K562 (cell line): ENCODE measurements around the gene VGLL4. TPM values are rescaled to one million over a fixed set of nuclear protein-coding genes. Genes with fewer than 3 reads are reported as not detected.

Experiments
- ATAC-seq: fragments of 200-7000 bp; cut with Tn5 transposase; 3 replicates; pipeline ENCODE4 v1.9.1; 2020; ENCODE audit warnings: moderate library complexity
- BruUV-seq: library from RNA; stranded (reverse); fragments of 400-500 nt; replicated peaks from 2 replicates; lab custom pipeline; 2021; lab: Mats Ljungman, UMichigan
- CTCF ChIA-PET: fragments of 300-600 bp; formaldehyde crosslinking; extraction: SDS; loops from one replicate; lab custom pipeline; 2021; ENCODE audit warnings: low intra/inter-chr PET ratio; lab: Yijun Ruan, JAX
- POLR2A ChIA-PET: fragments of 300-600, 350-650 bp; sonication (Branson Sonifier 250); formaldehyde crosslinking; extraction: SDS; loops from one replicate; lab custom pipeline; 2021; ENCODE audit warnings: antibody characterized with exemption, inconsistent platforms; lab: Yijun Ruan, JAX
- DNase-seq, 4 experiments: peaks; one replicate each; pipeline versions ENCODE4 v3.0.0 to v3.0.0-alpha.2; 2011 to 2018; ENCODE audit warnings: low spot score in 3 of 4, mixed read lengths in 3 of 4; ENCODE audit errors: extremely low read depth in 1 of 4
- FAIRE-seq: peaks from 2 replicates; lab custom pipeline; 2011; peaks lifted over from hg19 to GRCh38; lab: Jason Lieb, UNC
- H2AFZ ChIP-seq: 2 replicates; pipeline ENCODE4 v1.6.0; 2011; ENCODE audit warnings: low read depth, low read length, control low read depth, inconsistent platforms
- H3K27ac ChIP-seq: fragments of 200-600 bp; 3 replicates; pipeline ENCODE4 v1.8.0; 2011; ENCODE audit warnings: low read depth, mild to moderate bottlenecking, control low read depth, inconsistent platforms, low read length, moderate library complexity, mixed read lengths; ENCODE audit errors: extremely low read depth
- H3K27me3 ChIP-seq, 2 experiments: fragments of 300-600 bp in 1 of 2; 2 replicates in 1 of 2; 3 replicates in 1 of 2; pipeline versions ENCODE4 v1.6.0 to v1.8.0; 2011; ENCODE audit warnings: inconsistent platforms in 2 of 2, low read length in 2 of 2, mild to moderate bottlenecking in 1 of 2, mixed read lengths in 1 of 2, moderate library complexity in 1 of 2; ENCODE audit not compliant: control insufficient read depth in 2 of 2, insufficient read depth in 2 of 2
- H3K36me3 ChIP-seq: fragments of 300-600 bp; 3 replicates; pipeline ENCODE4 v1.8.0; 2011; ENCODE audit warnings: mild to moderate bottlenecking, low read length, inconsistent platforms; ENCODE audit not compliant: control insufficient read depth, insufficient read depth
- H3K4me1 ChIP-seq, 2 experiments: fragments of 200-600 bp in 1 of 2; replicated peaks in 1 of 2; 2 replicates in 1 of 2; 3 replicates in 1 of 2; pipeline versions ENCODE4 v1.5.1 to v1.8.0; 2011; ENCODE audit warnings: inconsistent platforms in 2 of 2, low read length in 2 of 2, mild to moderate bottlenecking in 1 of 2, mixed read lengths in 1 of 2, moderate library complexity in 1 of 2; ENCODE audit not compliant: control insufficient read depth in 2 of 2, insufficient read depth in 2 of 2
- H3K4me2 ChIP-seq: 2 replicates; pipeline ENCODE4 v1.6.1; 2011; ENCODE audit warnings: low read length, control low read depth, inconsistent platforms, mixed read lengths; ENCODE audit not compliant: insufficient read depth
- H3K4me3 ChIP-seq: fragments of 200-600 bp; sonication (generic), shearing (Covaris generic); 2 replicates; pipeline ENCODE4 v1.5.1; 2016; ENCODE audit warnings: control low read depth, inconsistent platforms
- H3K79me2 ChIP-seq: fragments of 200-600 bp; 3 replicates; pipeline ENCODE4 v1.8.0; 2011; ENCODE audit warnings: low read length, inconsistent platforms; ENCODE audit not compliant: control insufficient read depth, insufficient read depth
- H3K9ac ChIP-seq, 2 experiments: 2 replicates each; pipeline versions ENCODE4 v1.6.0 to v1.6.1; 2011; ENCODE audit warnings: low read depth in 2 of 2, low read length in 2 of 2, control low read depth in 1 of 2, inconsistent platforms in 1 of 2, mild to moderate bottlenecking in 1 of 2, mixed read lengths in 1 of 2; ENCODE audit not compliant: insufficient read depth in 1 of 2
- H3K9me1 ChIP-seq: one replicate; pipeline ENCODE4 v1.6.0; 2011; ENCODE audit warnings: inconsistent platforms, mild to moderate bottlenecking, low read length, moderate library complexity; ENCODE audit not compliant: control insufficient read depth, insufficient read depth
- H3K9me3 ChIP-seq: replicated peaks from 2 replicates; pipeline ENCODE4 v1.5.1; 2011; ENCODE audit warnings: low read depth, low read length, inconsistent platforms; ENCODE audit not compliant: control insufficient read depth, insufficient read depth
- H4K20me1 ChIP-seq: replicated peaks from 2 replicates; pipeline ENCODE4 v1.6.1; 2011; ENCODE audit warnings: low read length, inconsistent platforms, mixed read lengths; ENCODE audit not compliant: control insufficient read depth, insufficient read depth
- CHD4 ChIP-seq: fragments of 200-600 bp; sonication (generic); IDR thresholded peaks from 3 replicates; pipeline ENCODE4 v1.6.1; 2012; ENCODE audit warnings: low read depth, mild to moderate bottlenecking, mixed read lengths, low read length, inconsistent platforms; ENCODE audit not compliant: insufficient read depth, insufficient replicate concordance, poor library complexity, severe bottlenecking
- CREBBP ChIP-seq: IDR thresholded peaks from one replicate; pipeline ENCODE4 v1.6.1; 2012; ENCODE audit warnings: low read depth, mild to moderate bottlenecking, control low read depth, inconsistent platforms, low read length
- NBN ChIP-seq: fragments of 450-650 bp; IDR thresholded peaks from 2 replicates; pipeline ENCODE4 v1.6.1; 2016; ENCODE audit warnings: low read depth, mild to moderate bottlenecking
- WGBS: fragments of 100-300 bp; shearing (Covaris generic); methylation state at CpG from one replicate; pipeline ENCODE4 v1.1.6; 2016; ENCODE audit warnings: low coverage, mixed read lengths; ENCODE audit not compliant: insufficient coverage; ENCODE audit errors: missing lambda C conversion rate; 5-methylcytosine and 5-hydroxymethylcytosine counted together
- in situ Hi-C: fragments of 300-500 bp; cut with MboI; formaldehyde crosslinking; loops from 4 replicates; pipeline ENCODE4 v1.15.0; 2018; ENCODE audit warnings: inconsistent platforms, mixed read lengths
- intact Hi-C: fragments of 100-400 bp; cut with micrococcal nuclease; formaldehyde crosslinking; loops from 2 replicates; pipeline ENCODE4 v1.14.2; 2022
- polyA plus RNA-seq, 8 experiments: library from polyadenylated mRNA; depleted of rRNA in 4 of 8; stranded (reverse) in 5 of 8; unstranded in 3 of 8; fragments of >200 nt; fragmentation: Nextera tagmentation in 2 of 8; fragmentation: Illumina TruSeq in 1 of 8; extraction: Ambion mirVana in 2 of 8; extraction: Trizol in 1 of 8; gene quantifications; 2 replicates each; pipeline versions ENCODE4 v1.2.1 to v1.2.3, GENCODE V29; 2011 to 2014; ENCODE audit warnings: inconsistent platforms in 1 of 8, missing spikeins in 1 of 8
- total RNA-seq, 7 experiments: library from RNA; depleted of rRNA in 6 of 7; stranded (reverse); fragments of >200 nt in 6 of 7; fragmentation: Illumina TruSeq in 2 of 7; extraction: Trizol in 2 of 7; gene quantifications; 2 replicates each; pipeline versions ENCODE4 v1.2.1 to v1.2.3, GENCODE V29; 2011 to 2021; ENCODE audit warnings: low replicate concordance in 1 of 7
- TF ChIP-seq, protein P1 (sequence below): fragments of 450-650 bp; formaldehyde crosslinking; IDR thresholded peaks from 2 replicates; pipeline ENCODE4 v1.4.0; 2020; ENCODE audit warnings: mild to moderate bottlenecking, moderate library complexity
- TF ChIP-seq, protein P2 (sequence below), 2 experiments: fragments of 450-650 bp; IDR thresholded peaks; 2 replicates each; pipeline ENCODE4 v1.6.1; 2018; ENCODE audit warnings: mild to moderate bottlenecking in 2 of 2, low read depth in 1 of 2; ENCODE audit not compliant: partially characterized antibody in 2 of 2
- TF ChIP-seq, protein P3 (sequence below): fragments of 250-450 bp; sonication (Bioruptor Pico); IDR thresholded peaks from 2 replicates; pipeline ENCODE4 v1.4.0; 2020; ENCODE audit warnings: mild to moderate bottlenecking, moderate library complexity
- TF ChIP-seq, protein P4 (sequence below): fragments of 450-650 bp; formaldehyde crosslinking; IDR thresholded peaks from 2 replicates; pipeline ENCODE4 v1.4.0; 2022; ENCODE audit warnings: missing genetic modification characterization

VGLL4 gene
- total and polyA plus RNA-seq, 9 of the 15 experiments (the other 6 are each of a cell fraction or from before 2014, with no cell fraction given), result 0.27 to 10.9 (median 8.6) TPM

DNA sequence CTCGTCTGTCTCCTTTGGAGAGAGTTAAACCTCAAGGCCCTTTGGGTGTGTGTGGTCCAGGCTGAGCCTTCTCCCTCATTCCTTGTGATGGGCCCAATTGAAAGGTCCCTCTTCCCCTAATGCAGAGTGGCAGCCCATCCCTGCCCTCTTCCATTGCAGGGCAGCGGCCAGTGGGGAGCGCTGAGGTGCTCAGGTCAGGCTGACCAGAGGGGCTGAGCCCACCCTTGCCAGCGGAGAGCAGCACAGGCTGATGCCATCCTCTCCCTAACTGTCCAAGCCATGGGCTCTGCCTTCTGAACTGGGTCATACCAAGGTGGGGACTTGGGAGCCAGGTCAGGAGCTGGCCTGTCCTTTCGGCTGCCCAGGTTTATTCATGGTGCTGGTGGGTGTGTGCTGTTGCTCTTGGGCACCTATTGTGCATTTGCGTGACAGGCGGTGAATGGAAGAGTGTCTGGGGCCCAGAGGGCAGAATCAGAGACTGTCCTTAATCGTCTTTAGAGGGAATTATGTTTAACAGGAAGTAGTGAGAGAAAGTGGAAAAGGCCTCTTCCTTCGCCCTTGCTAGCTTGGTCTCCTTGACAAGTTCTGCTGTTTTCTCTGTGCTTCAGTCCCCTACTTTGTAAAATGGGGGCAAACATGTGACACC, 96.9 kb downstream of the VGLL4 start:
- no peak overlapping the region for H2AFZ ChIP-seq
- H3K9ac ChIP-seq, result no peak overlapping the region
- peaks cover 0 to 11% of the 10 kb centered on the region in 2 experiments; a peak in 3 of 5 replicates for H3K4me1 ChIP-seq
- 62% methylated on average over 9 of the region's 9 CpGs for WGBS
- no peak for ATAC-seq
- no peaks in the 10 kb centered on the region for H3K9me3 ChIP-seq
- H3K4me2 ChIP-seq, result no peak overlapping the region
- POLR2A ChIA-PET, result interaction anchor here (0.8 kb wide), 1 partner anchor 10 kb away, joined by 3 read pairs; no protein-coding TSS in a partner anchor
- H4K20me1 ChIP-seq, result no peaks in the 10 kb centered on the region
- H3K36me3 ChIP-seq, result no peaks in the 10 kb centered on the region
- H3K79me2 ChIP-seq, result no peaks in the 10 kb centered on the region
- FAIRE-seq, result no peak
- no peak for DNase-seq
- H3K4me3 ChIP-seq, result no peak overlapping the region
- H3K27me3 ChIP-seq, result no peaks in the 10 kb centered on the region
- in situ Hi-C loops, result no loop called here
- no peaks in the 10 kb centered on the region for H3K9me1 ChIP-seq
- intact Hi-C loops, result loop anchor here (10.0 kb wide), 1 partner anchor 162 kb away; no protein-coding TSS in a partner anchor
- no peak overlapping the region for H3K27ac ChIP-seq
- CTCF ChIA-PET, result no interaction called here
- BruUV-seq, result no TSS peak
- TF ChIP-seq CREBBP, result no peak
- TF ChIP-seq, protein P1, sequence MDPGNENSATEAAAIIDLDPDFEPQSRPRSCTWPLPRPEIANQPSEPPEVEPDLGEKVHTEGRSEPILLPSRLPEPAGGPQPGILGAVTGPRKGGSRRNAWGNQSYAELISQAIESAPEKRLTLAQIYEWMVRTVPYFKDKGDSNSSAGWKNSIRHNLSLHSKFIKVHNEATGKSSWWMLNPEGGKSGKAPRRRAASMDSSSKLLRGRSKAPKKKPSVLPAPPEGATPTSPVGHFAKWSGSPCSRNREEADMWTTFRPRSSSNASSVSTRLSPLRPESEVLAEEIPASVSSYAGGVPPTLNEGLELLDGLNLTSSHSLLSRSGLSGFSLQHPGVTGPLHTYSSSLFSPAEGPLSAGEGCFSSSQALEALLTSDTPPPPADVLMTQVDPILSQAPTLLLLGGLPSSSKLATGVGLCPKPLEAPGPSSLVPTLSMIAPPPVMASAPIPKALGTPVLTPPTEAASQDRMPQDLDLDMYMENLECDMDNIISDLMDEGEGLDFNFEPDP (CRISPR knock-in tag), result no peak
- no peak for TF ChIP-seq CHD4
- TF ChIP-seq, protein P2, sequence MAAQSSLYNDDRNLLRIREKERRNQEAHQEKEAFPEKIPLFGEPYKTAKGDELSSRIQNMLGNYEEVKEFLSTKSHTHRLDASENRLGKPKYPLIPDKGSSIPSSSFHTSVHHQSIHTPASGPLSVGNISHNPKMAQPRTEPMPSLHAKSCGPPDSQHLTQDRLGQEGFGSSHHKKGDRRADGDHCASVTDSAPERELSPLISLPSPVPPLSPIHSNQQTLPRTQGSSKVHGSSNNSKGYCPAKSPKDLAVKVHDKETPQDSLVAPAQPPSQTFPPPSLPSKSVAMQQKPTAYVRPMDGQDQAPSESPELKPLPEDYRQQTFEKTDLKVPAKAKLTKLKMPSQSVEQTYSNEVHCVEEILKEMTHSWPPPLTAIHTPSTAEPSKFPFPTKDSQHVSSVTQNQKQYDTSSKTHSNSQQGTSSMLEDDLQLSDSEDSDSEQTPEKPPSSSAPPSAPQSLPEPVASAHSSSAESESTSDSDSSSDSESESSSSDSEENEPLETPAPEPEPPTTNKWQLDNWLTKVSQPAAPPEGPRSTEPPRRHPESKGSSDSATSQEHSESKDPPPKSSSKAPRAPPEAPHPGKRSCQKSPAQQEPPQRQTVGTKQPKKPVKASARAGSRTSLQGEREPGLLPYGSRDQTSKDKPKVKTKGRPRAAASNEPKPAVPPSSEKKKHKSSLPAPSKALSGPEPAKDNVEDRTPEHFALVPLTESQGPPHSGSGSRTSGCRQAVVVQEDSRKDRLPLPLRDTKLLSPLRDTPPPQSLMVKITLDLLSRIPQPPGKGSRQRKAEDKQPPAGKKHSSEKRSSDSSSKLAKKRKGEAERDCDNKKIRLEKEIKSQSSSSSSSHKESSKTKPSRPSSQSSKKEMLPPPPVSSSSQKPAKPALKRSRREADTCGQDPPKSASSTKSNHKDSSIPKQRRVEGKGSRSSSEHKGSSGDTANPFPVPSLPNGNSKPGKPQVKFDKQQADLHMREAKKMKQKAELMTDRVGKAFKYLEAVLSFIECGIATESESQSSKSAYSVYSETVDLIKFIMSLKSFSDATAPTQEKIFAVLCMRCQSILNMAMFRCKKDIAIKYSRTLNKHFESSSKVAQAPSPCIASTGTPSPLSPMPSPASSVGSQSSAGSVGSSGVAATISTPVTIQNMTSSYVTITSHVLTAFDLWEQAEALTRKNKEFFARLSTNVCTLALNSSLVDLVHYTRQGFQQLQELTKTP (IDR thresholded peaks at IDR 0.05; ENCODE audit: low read depth in 1 of 2, partially characterized antibody in 2 of 2), result no peak
- no peak for TF ChIP-seq NBN
- TF ChIP-seq, protein P3, sequence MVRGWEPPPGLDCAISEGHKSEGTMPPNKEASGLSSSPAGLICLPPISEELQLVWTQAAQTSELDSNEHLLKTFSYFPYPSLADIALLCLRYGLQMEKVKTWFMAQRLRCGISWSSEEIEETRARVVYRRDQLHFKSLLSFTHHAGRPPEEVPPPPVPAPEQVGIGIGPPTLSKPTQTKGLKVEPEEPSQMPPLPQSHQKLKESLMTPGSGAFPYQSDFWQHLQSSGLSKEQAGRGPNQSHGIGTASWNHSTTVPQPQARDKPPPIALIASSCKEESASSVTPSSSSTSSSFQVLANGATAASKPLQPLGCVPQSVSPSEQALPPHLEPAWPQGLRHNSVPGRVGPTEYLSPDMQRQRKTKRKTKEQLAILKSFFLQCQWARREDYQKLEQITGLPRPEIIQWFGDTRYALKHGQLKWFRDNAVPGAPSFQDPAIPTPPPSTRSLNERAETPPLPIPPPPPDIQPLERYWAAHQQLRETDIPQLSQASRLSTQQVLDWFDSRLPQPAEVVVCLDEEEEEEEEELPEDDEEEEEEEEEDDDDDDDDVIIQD (CRISPR knock-in tag), result no peak
- TF ChIP-seq, protein P4, sequence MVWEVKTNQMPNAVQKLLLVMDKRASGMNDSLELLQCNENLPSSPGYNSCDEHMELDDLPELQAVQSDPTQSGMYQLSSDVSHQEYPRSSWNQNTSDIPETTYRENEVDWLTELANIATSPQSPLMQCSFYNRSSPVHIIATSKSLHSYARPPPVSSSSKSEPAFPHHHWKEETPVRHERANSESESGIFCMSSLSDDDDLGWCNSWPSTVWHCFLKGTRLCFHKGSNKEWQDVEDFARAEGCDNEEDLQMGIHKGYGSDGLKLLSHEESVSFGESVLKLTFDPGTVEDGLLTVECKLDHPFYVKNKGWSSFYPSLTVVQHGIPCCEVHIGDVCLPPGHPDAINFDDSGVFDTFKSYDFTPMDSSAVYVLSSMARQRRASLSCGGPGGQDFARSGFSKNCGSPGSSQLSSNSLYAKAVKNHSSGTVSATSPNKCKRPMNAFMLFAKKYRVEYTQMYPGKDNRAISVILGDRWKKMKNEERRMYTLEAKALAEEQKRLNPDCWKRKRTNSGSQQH, result no peak
